Heart right ventricle (tissue), 16 donors: ENCODE results near the gene SUFU. TPM values are rescaled to one million over a fixed set of nuclear protein-coding genes. Genes with fewer than 3 reads are reported as not detected.

ENCODE experiments used
- ATAC-seq, 8 donors: fragments of 200-7000 bp; cut with Tn5 transposase; one replicate each; pipeline ENCODE4 v1.9.1; 2020; ENCODE audit warnings: mild to moderate bottlenecking in 8 of 8, moderate library complexity in 8 of 8, moderate number of reproducible peaks in 1 of 8
- DNase-seq, 2 donors: peaks; one replicate each; pipeline ENCODE4 v3.0.0-alpha.2; 2020
- H3K27ac ChIP-seq, 10 donors: fragments of 200-600 bp; sonication (generic) in 2 of 10; one replicate each; pipeline versions ENCODE4 v1.5.0 to v1.8.0; 2020 to 2022; ENCODE audit warnings: mild to moderate bottlenecking in 3 of 10
- H3K27me3 ChIP-seq, 7 donors: fragments of 200-600 bp; one replicate each; pipeline ENCODE4 v1.8.0; 2021 to 2022; ENCODE audit warnings: mild to moderate bottlenecking in 2 of 7
- H3K36me3 ChIP-seq, 9 donors: fragments of 200-600 bp; sonication (generic) in 1 of 9; one replicate each; pipeline versions ENCODE4 v1.5.0 to v1.8.0; 2020 to 2022; ENCODE audit warnings: mild to moderate bottlenecking in 2 of 9
- H3K4me1 ChIP-seq, 9 donors: fragments of 200-600 bp; sonication (generic) in 1 of 9; one replicate each; pipeline versions ENCODE4 v1.5.0 to v1.8.0; 2020 to 2022; ENCODE audit warnings: mild to moderate bottlenecking in 4 of 9
- H3K4me3 ChIP-seq, 10 donors: fragments of 200-600 bp; sonication (generic) in 2 of 10; one replicate each; pipeline versions ENCODE4 v1.5.0 to v1.8.0; 2020 to 2022; ENCODE audit warnings: mild to moderate bottlenecking in 7 of 10, moderate library complexity in 2 of 10
- H3K9me3 ChIP-seq, 11 donors: fragments of 200-600 bp in 10 of 11; sonication (generic) in 2 of 11; one replicate each; pipeline versions ENCODE4 v1.5.0 to v1.8.0; 2013 to 2022; ENCODE audit warnings: mild to moderate bottlenecking in 2 of 11, control low read depth in 1 of 11, moderate library complexity in 1 of 11
- CTCF ChIP-seq, 9 donors: fragments of 200-600 bp; sonication (generic) in 2 of 9; IDR thresholded peaks; one replicate each; pipeline versions ENCODE4 v1.5.0 to v1.8.0; 2021 to 2022; ENCODE audit warnings: antibody characterized with exemption in 9 of 9, mild to moderate bottlenecking in 5 of 9, moderate library complexity in 1 of 9
- WGBS, 2 donors: extraction: QIAGEN DNeasy Blood & Tissue Kit; methylation state at CpG; one replicate each; pipeline ENCODE4 v1.1.7; 2013; ENCODE audit warnings: inconsistent platforms in 1 of 2; 5-methylcytosine and 5-hydroxymethylcytosine counted together
- intact Hi-C, 10 donors: fragments of 100-400 bp; cut with DNase I; formaldehyde crosslinking; loops; one replicate each; pipeline versions ENCODE4 v1.11.1 to v1.14.2; 2022
- polyA plus RNA-seq, 2 donors: library from polyadenylated mRNA; stranded (reverse); fragments of 200-250 nt; gene quantifications; one replicate each; pipeline ENCODE4 v1.2.3, GENCODE V29; 2013
- total RNA-seq, 10 donors: library from RNA; stranded (reverse); fragmentation: NEBNext Ultra II Directional in 3 of 10; extraction: Animal tissue kit (Norgen Biotek cat#: 25700) in 3 of 10; gene quantifications; one replicate each; pipeline versions ENCODE4 v1.2.1 to v1.2.4, GENCODE V29; 2021 to 2023
- donor health status: Arrhythmogenic right ventricular cardiomyopathy.
- donor health status: ischemic (EF 13 %, LVEDD 7.1; RV severe dilation, severe dysfunction).
- donor health status: healthy with polysubstance abuse.
- donor health status: DM: no; HTN: yes; CAD: no.
- donor health status: DM: no; HTN: no; CAD: no.
- donor health status: ischemic (EF 25% LVEDD 6.9; RV normal size, moderate dysfunction).
- donor health status: ischemic (EF 25% LVEDD 5.7; RV mildly dilated, moderate dysfunction).
- donor health status: healthy.
- donor health status: DM: yes; HTN: yes; CAD: no.
- donor health status: Ischemic cardiomyopathy.
- donor health status: ischemic (EF 35%, LVEDD 5.7; RV mildly dilated, moderate dysfunction).
- donor health status: nonischemic (EF 11% LVEDD 7.7; RV severe dilation, severe dysfunction).
- donor health status: DM: yes; HTN: yes; CAD: no.
- donor health status: PGD.
- donor health status: ischemic (EF 29% LVEDD 5.4; RV normal size, mild dysfunction).
- donor health status: nonischemic (EF 23%, LVEDD 6.1; RV moderate dilation, normal function).

SUFU gene
- total and polyA plus RNA-seq, 12 donors = 3.3 to 10.1 (median 7.2) TPM

- Histone ChIP-seq H3K27me3 (no peaks in the 10 kb centered on the region), H3K4me1 (peaks cover 0 to 17% (median 0%) of the 10 kb centered on the region in 9 donors), H3K27ac (no peak overlapping the region), H3K4me3 (no peak overlapping the region), H3K9me3 (no peaks in the 10 kb centered on the region), H3K36me3 (peaks cover 0 to 20% (median 0%) of the 10 kb centered on the region in 9 donors)
- ATAC-seq (no peak), DNase-seq (no peak)
- TF ChIP-seq CTCF (IDR thresholded peaks at IDR 0.05) = no peak
- 85 to 89% methylated on average over 27 of the region's 27 CpGs for WGBS, 2 donors
- intact Hi-C loops = loop anchor here in 3 of 10 donors (10.0 kb wide), 3 partner anchors 49 to 239 kb away; partner anchors contain the start of genes FBXL15 (in 1 of the 3) and NFKB2 (in 1 of the 3)
Observed at GRCh38 chr10:102473445-102474331, 30.1 kb upstream of the SUFU start.

GRCh38 chr10:102475451-102476040 lies 28.2 kb upstream of the SUFU start:
- Histone ChIP-seq H3K4me3 (no peak overlapping the region), H3K9me3 (no peaks in the 10 kb centered on the region), H3K4me1 (peaks cover 4 to 16% (median 11%) of the 10 kb centered on the region in 9 donors), H3K27me3 (no peaks in the 10 kb centered on the region), H3K36me3 (peaks cover 0 to 39% (median 7%) of the 10 kb centered on the region in 9 donors), H3K27ac (no peak overlapping the region)
- no peak for ATAC-seq
- no peak for TF ChIP-seq CTCF (IDR thresholded peaks at IDR 0.05)
- intact Hi-C loops = loop anchor here in 5 of 10 donors (5.0 to 10.0 kb wide), 5 partner anchors 51 to 241 kb away; partner anchors contain the start of genes NFKB2 (in 2 of the 5) and FBXL15 (in 1 of the 5)
- 89 to 90% methylated on average over 9 of the region's 9 CpGs for WGBS, 2 donors
- no peak for DNase-seq

- Histone ChIP-seq H3K27me3 (no peaks in the 10 kb centered on the region), H3K9me3 (no peaks in the 10 kb centered on the region), H3K27ac (no peak overlapping the region), H3K4me1 (peaks cover 4 to 16% (median 11%) of the 10 kb centered on the region in 9 donors), H3K4me3 (no peak overlapping the region), H3K36me3 (peaks cover 0 to 49% (median 18%) of the 10 kb centered on the region in 9 donors)
- WGBS, 2 donors = 69% methylated on average over 9 of the region's 9 CpGs
- no peak for TF ChIP-seq CTCF (IDR thresholded peaks at IDR 0.05)
- intact Hi-C loops = loop anchor here in 5 of 10 donors (5.0 to 10.0 kb wide), 5 partner anchors 52 to 242 kb away; partner anchors contain the start of genes NFKB2 (in 2 of the 5) and FBXL15 (in 1 of the 5)
- DNase-seq (no peak), ATAC-seq (no peak)
Observed at GRCh38 chr10:102476466-102477141, 27.2 kb upstream of the SUFU start.

- no peak for TF ChIP-seq CTCF (IDR thresholded peaks at IDR 0.05)
- no peak for DNase-seq
- peaks cover 9 to 74% (median 48%) of the 10 kb centered on the region in 9 donors for H3K36me3 ChIP-seq
- no peak overlapping the region for H3K4me3 ChIP-seq
- intact Hi-C loops = loop anchor here in 6 of 10 donors (2.0 to 10.0 kb wide), 6 partner anchors 55 to 245 kb away; partner anchors contain the start of genes NFKB2 (in 4 of the 6) and FBXL15 (in 1 of the 6)
- H3K4me1 ChIP-seq = peaks cover 4 to 16% (median 11%) of the 10 kb centered on the region in 9 donors
- no peaks in the 10 kb centered on the region for H3K9me3 ChIP-seq
- H3K27ac ChIP-seq = peak overlapping the region in 9 of 10 donors; percentile 27 to 82 (median 75)
- ATAC-seq = peak in 1 of 8 donors; percentile 2
- no peaks in the 10 kb centered on the region for H3K27me3 ChIP-seq
Observed at GRCh38 chr10:102479651-102480050, 24.1 kb upstream of the SUFU start.
